Raji (cell line): ENCODE results near the gene TBR1.

Experiments
- POLR2A ChIP-seq: IDR thresholded peaks from 2 replicates; pipeline ENCODE4 v1.6.1; 2011; ENCODE audit warnings: low read depth, low read length, control low read depth; ENCODE audit not compliant: insufficient read depth

Gene TBR1

DNA sequence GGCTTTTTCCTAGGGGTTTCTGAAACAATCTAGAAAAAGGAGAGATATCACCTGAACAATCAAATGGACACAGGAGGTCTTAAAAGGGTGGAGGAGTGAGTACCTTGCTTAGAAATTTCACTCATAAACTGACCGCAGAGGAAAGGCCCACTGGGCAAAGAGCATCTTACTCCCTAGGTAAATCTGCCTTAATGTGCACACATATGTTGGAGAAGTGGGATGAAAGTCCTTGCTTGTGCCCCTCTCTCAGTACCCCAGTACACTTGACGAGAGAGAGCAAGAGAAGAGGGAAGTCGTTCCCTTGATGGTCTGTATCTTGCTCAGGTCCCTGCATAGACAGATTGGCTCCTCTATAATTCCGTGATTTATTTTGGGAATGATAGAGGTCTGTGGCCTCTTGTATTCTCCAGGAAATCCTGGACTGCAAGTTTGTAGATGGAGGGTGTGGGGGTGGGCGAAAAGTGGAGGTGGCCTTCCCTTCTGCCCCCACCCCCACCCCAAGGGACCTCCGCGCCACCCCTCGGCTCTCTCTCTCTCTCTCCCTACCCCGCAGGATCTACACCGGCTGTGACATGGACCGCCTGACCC, 6.8 kb downstream of the TBR1 start:
- no peak for TF ChIP-seq POLR2A

DNA sequence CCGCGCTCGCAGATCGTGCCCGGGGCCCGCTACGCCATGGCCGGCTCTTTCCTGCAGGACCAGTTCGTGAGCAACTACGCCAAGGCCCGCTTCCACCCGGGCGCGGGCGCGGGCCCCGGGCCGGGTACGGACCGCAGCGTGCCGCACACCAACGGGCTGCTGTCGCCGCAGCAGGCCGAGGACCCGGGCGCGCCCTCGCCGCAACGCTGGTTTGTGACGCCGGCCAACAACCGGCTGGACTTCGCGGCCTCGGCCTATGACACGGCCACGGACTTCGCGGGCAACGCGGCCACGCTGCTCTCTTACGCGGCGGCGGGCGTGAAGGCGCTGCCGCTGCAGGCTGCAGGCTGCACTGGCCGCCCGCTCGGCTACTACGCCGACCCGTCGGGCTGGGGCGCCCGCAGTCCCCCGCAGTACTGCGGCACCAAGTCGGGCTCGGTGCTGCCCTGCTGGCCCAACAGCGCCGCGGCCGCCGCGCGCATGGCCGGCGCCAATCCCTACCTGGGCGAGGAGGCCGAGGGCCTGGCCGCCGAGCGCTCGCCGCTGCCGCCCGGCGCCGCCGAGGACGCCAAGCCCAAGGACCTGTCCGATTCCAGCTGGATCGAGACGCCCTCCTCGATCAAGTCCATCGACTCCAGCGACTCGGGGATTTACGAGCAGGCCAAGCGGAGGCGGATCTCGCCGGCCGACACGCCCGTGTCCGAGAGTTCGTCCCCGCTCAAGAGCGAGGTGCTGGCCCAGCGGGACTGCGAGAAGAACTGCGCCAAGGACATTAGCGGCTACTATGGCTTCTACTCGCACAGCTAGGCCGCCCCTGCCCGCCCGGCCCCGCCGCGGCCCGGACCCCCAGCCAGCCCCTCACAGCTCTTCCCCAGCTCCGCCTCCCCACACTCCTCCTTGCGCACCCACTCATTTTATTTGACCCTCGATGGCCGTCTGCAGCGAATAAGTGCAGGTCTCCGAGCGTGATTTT, 7.6 kb downstream of the TBR1 start:
- TF ChIP-seq POLR2A: no peak

- TF ChIP-seq POLR2A: no peak
Measured at GRCh38 chr2:161424394-161424769, 8.3 kb downstream of the TBR1 start.

DNA sequence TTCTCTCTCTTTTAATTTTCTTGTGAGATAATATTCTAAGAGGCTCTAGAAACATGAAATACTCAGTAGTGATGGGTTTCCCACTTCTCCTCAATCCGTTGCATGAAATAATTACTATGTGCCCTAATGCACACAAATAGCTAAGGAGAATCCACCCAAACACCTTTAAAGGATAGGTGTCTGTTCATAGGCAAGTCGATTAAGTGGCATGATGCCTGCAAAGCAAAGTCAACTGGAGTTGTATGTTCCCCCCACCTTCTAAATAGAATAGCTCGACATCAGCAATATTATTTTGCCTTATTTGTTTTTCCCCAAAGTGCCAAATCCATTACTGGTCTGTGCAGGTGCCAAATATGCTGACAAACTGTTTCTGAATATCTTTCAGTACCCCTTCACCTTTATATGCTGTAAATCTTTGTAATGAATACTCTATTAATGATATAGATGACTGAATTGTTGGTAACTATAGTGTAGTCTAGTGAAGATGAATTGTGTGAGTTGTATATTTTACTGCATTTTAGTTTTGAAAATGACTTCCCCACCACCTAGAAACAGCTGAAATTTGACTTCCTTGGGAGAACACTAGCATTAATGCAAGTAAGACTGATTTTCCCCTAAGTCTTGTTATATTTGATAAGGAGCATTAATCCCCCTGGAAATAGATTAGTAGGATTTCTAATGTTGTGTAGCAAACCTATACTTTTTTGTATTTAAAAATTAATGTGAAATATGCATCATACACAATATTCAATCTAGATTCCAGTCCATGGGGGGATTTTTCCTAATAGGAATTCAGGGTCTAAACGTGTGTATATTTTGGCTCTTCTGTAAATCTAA, 9.0 kb downstream of the TBR1 start:
- TF ChIP-seq POLR2A: no peak

DNA sequence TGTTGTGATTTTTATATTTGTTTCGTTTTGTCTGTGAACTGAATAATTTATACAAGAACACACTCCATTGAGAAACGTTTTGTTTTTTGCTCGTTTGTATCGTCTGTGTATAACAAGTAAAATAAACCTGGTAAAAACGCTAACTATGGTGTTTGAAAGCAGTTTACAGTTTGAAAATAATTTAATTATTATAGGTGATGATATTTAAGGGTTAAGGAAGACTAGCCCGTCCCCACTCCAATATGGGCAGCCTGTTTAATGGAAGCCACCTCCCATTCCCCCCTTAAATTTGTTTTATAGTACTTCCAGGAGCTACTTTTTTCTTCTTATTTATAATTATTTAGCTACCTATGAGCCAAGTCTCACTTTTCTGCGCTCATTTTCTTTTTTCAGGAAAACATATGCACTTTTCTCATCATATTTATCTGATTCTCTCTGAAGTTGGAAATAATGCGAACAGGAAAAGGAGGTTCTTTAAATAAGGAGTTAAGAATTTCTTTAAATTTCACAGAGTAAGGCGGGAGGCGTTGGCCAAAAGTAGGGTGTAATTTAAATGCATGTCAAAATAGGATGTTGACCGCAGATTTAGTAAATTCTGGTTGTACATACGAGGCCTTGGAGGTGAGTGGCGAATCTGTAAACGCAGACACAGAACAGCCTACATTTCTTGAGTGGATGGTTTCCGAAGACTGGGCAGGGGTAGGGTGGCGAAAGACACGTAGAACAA, 9.8 kb downstream of the TBR1 start:
- TF ChIP-seq POLR2A: no peak

DNA sequence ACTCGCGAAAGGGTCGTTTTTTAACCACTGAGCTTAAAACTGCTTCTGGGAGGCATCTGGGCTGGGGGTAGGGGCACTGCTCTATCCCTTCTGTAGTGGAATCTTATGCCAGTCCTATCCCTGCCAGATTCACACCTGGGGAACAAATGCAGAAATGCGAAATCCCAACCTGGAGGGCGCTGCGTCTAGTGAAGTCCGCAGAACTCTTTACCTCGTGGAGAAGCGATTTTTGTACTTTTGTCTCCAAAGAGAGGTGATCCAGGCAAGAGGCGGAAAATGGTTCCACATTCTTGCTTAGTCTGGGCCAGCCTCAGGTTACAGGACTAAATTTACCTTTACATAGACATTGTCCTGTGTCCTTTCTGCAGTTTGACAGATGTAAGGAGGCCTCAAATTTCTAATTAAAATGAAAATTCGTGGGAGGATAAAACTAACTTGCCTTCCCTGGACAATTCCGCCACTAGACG, 10.4 kb downstream of the TBR1 start:
- no peak for TF ChIP-seq POLR2A

- no peak for TF ChIP-seq POLR2A
Measured at GRCh38 chr2:161426922-161427663, 11.0 kb downstream of the TBR1 start.

- no peak for TF ChIP-seq POLR2A
Measured at GRCh38 chr2:161427664-161428587, 11.8 kb downstream of the TBR1 start.

- no peak for TF ChIP-seq POLR2A
Measured at GRCh38 chr2:161430386-161430785, 14.3 kb downstream of the TBR1 start.

DNA sequence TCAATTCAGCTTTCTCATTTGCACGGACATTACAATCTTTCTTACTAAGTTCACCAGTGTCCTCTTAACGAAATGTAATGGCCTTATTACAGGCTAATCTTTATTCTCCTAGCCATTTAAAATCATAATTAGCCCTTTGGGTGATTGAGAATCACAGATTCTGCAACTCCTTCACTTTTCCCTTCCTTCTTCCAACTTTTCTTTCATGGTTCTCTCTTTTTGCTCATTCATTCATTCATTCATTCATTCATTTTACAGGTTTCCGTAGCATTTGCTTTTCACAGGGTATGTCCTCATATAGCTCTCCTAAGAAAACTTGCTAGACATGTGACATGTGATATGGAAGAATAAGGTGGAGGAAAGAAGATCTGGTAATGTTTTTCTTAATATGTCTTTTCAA, 16.0 kb downstream of the TBR1 start:
- TF ChIP-seq POLR2A: no peak

- TF ChIP-seq POLR2A: no peak
Measured at GRCh38 chr2:161434118-161434517, 18.0 kb downstream of the TBR1 start.

GRCh38 chr2:161436411-161436810, 20.3 kb downstream of the TBR1 start:
- TF ChIP-seq POLR2A: no peak

- TF ChIP-seq POLR2A: no peak
Measured at GRCh38 chr2:161438598-161438997, 22.5 kb downstream of the TBR1 start.
